Placental epithelial cell (primary cell): ENCODE measurements around the gene PPM1D. TPM values are rescaled to one million over a fixed set of nuclear protein-coding genes. Genes with fewer than 3 reads are reported as not detected.

ENCODE experiments used
- small RNA-seq: library from RNA; depleted of rRNA; stranded (forward); fragments of <200 nt; gene quantifications from one replicate; pipeline ENCODE3, GENCODE V24; 2012
- total RNA-seq: library from RNA; depleted of rRNA; stranded (reverse); fragments of >200 nt; gene quantifications from 2 replicates; pipeline ENCODE4 v1.2.3, GENCODE V29; 2012

Gene PPM1D
- total RNA-seq = 13.0 and 15.9 TPM in 2 replicates

GRCh38 chr17:60599620-60600489 is at the start of gene PPM1D:
PPM1D (plus strand) TSS chr17:60600193; CDS start chr17:60600415, 222 bp downstream.

GRCh38 chr17:60677308-60678117 is 77.5 kb downstream of the PPM1D start, which contains the start of gene BCAS3:
BCAS3 (plus strand) TSS chr17:60677851.

Small RNA genes within 50 kb of the gene (small RNA-seq; reads per million reads assigned to genes)
- gene AC011921.2 (not detected), gene RN7SL606P (not detected), gene RNU6-623P (not detected)

Other genes with a start within 250 kb of the PPM1D start
- 26.8 and 45.1 TPM in 2 replicates for gene USP32, start 208.1 kb upstream of the PPM1D start, total RNA-seq
- gene CHCT1, start 177.7 kb upstream of the PPM1D start, total RNA-seq = 0.39 TPM in 1 of 2 replicates, not detected in the other
- 34.5 and 45.9 TPM in 2 replicates for gene APPBP2, start 74.0 kb upstream of the PPM1D start, total RNA-seq
- 23.4 and 89.5 TPM in 2 replicates for gene BCAS3, start 77.7 kb downstream of the PPM1D start, total RNA-seq